ENCODE results near the gene IFT22.
A peak's percentile ranks its signal among the peaks of the same experiment; 100 is the strongest.
"Not testable (repeated sequence)": the region's sequence is repeated elsewhere in the genome, so short reads cannot be mapped to it uniquely, and the experiment has no call there.

The IFT22 gene

GRCh38 chr7:101308245-101309085 lies 13.1 kb downstream of the IFT22 start:
- no peak for DNase-seq

- DNase-seq = no peak
Measured at GRCh38 chr7:101306307-101306706, 15.3 kb downstream of the IFT22 start.

GRCh38 chr7:101303102-101303701 lies 18.4 kb downstream of the IFT22 start:
- no peak for DNase-seq

GRCh38 chr7:101302641-101303101 lies 18.9 kb downstream of the IFT22 start:
- DNase-seq = no peak

- DNase-seq = no peak
Measured at GRCh38 chr7:101300465-101301376, 20.9 kb downstream of the IFT22 start.

- DNase-seq = no peak
Measured at GRCh38 chr7:101299511-101300464, 21.8 kb downstream of the IFT22 start.

GRCh38 chr7:101294832-101295121 lies 26.8 kb downstream of the IFT22 start:
- DNase-seq = no peak

- no peak for DNase-seq
Measured at GRCh38 chr7:101294039-101294831, 27.4 kb downstream of the IFT22 start.

GRCh38 chr7:101293069-101294021 lies 28.3 kb downstream of the IFT22 start:
- not testable (repeated sequence) for DNase-seq

- DNase-seq = not testable (repeated sequence)
Measured at GRCh38 chr7:101292566-101292965, 29.0 kb downstream of the IFT22 start.

- DNase-seq = peak; percentile 20 to 49 (median 35)
Measured at GRCh38 chr7:101290186-101291037, 31.2 kb downstream of the IFT22 start.

- not testable (repeated sequence) for DNase-seq
Measured at GRCh38 chr7:101289687-101290086, 31.9 kb downstream of the IFT22 start.

GRCh38 chr7:101288439-101288838 lies 33.2 kb downstream of the IFT22 start:
- DNase-seq = no peak

- DNase-seq = no peak
Measured at GRCh38 chr7:101287032-101287431, 34.6 kb downstream of the IFT22 start.

GRCh38 chr7:101285880-101286279 lies 35.7 kb downstream of the IFT22 start:
- DNase-seq = not testable (repeated sequence)

GRCh38 chr7:101285171-101285570 lies 36.4 kb downstream of the IFT22 start:
- no peak for DNase-seq

GRCh38 chr7:101280912-101281311 lies 40.7 kb downstream of the IFT22 start:
- DNase-seq = not testable (repeated sequence)

- no peak for DNase-seq
Measured at GRCh38 chr7:101278461-101279292, 42.9 kb downstream of the IFT22 start.
